HEK293T (cell line): ENCODE data around the gene COL23A1.
"Not testable (repeated sequence)": the region's sequence is repeated elsewhere in the genome, so short reads cannot be mapped to it uniquely, and the experiment has no call there.

Experiments
- ELF4 ChIP-seq: fragments of 450-650 bp; IDR thresholded peaks from 2 replicates; pipeline ENCODE4 v1.6.1; 2017; ENCODE audit warnings: antibody characterized with exemption
- FOXA1 ChIP-seq: fragments of 450-650 bp; IDR thresholded peaks from 2 replicates; pipeline ENCODE4 v1.6.1; 2016; ENCODE audit warnings: mild to moderate bottlenecking
- HDGF ChIP-seq: fragments of 450-650 bp; IDR thresholded peaks from 2 replicates; pipeline ENCODE4 v1.6.1; 2017; ENCODE audit warnings: antibody characterized with exemption, borderline replicate concordance

GRCh38 chr5:178253632-178254031 lies 336.6 kb downstream of the COL23A1 start:
- TF ChIP-seq HDGF, FOXA1, ELF4: not testable (repeated sequence)
